ENCODE measurements around the gene TMEM121B.

Gene TMEM121B

DNA sequence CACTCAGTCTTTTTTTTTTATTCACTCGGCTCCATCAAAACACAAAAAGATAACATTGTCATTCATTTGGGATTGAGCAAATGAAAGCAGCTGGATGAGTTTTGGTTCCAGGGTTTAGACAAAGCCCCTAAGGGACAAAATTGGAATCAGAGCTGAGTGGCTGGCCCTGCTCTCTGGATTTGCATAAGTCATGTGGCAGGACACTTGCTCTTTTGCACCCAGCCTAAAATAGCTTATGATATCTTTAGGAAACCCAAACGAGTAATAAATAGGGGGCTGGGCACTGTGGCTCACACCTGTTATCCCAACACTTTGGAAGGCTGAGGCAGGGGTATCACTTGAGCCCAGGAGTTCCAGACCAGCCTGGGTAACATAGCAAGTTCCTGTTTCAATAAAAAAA, 11.0 kb upstream of the TMEM121B start:
- Histone ChIP-seq H2AFZ (ENCODE audit: low read depth, low read length) (no peak overlapping the region), H3K9me3 (ENCODE audit: low read length) (no peaks in the 10 kb centered on the region), H3K27me3 (ENCODE audit: insufficient read depth, low read length) (no peaks in the 10 kb centered on the region), H3K4me1 (ENCODE audit: insufficient read depth, low read length) (peaks cover 10% of the 10 kb centered on the region), H3K4me3 (ENCODE audit: low read length) (no peak overlapping the region), H3K36me3 (ENCODE audit: insufficient read depth, low read length) (peaks cover 4% of the 10 kb centered on the region)

GRCh38 chr22:17131686-17132085, 10.5 kb upstream of the TMEM121B start:
- H3K9me3 ChIP-seq (ENCODE audit: low read length): no peaks in the 10 kb centered on the region
- H3K4me1 ChIP-seq (ENCODE audit: insufficient read depth, low read length): peaks cover 10% of the 10 kb centered on the region
- H3K27me3 ChIP-seq (ENCODE audit: insufficient read depth, low read length): no peaks in the 10 kb centered on the region
- H2AFZ ChIP-seq (ENCODE audit: low read depth, low read length): no peak overlapping the region
- H3K4me3 ChIP-seq (ENCODE audit: low read length): no peak overlapping the region
- peaks cover 2% of the 10 kb centered on the region for H3K36me3 ChIP-seq (ENCODE audit: insufficient read depth, low read length)

DNA sequence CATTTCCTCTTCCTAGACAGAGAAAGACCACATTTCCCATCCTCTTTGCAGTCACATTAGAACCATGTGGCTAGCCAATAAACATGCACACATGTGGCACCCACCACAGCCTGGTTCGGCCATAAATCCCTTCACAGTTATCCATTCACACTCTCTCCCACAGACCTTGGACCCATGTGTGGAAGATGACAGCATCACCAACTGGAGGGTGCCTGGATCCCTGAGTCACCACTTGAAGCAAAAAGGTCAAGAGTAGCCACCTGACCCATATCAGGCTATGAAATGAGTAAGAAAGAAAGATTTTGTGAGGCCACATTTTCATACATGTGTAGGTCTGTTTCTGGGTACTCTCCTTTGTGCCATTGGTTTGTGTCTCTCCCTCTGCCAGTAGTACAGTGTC, 9.0 kb upstream of the TMEM121B start:
- Histone ChIP-seq H3K4me3 (ENCODE audit: low read length) (no peak overlapping the region), H3K9me3 (ENCODE audit: low read length) (no peaks in the 10 kb centered on the region), H3K27me3 (ENCODE audit: insufficient read depth, low read length) (no peaks in the 10 kb centered on the region), H3K36me3 (ENCODE audit: insufficient read depth, low read length) (peaks cover 2% of the 10 kb centered on the region), H3K4me1 (ENCODE audit: insufficient read depth, low read length) (peaks cover 10% of the 10 kb centered on the region), H2AFZ (ENCODE audit: low read depth, low read length) (no peak overlapping the region)

DNA sequence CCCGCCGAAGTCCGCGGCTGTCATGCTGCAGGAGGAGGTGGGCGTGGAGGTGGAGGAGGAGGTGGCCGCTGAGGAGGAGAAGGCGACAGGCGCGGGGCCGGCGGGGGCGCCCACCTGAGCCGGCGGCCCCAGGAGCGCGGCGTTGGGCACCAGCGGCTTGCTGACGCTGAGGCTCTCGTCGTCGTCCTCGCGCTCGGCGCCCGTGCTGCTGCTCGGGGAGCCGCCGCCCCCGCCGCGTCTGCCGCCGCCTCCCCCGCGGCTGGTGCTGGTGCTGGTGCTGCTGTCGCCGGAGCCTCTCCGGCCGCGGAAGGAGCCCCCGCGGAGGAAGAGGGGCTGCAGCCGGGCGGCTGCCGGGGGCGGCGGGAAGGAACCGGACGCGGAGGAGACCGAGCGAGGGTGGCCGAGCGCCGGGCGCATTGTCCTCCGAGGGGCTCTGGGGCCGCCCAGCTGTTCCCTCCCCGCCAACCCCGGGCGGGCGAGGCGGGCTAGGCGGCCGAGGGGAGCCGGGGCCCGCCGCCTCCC, 388 bp downstream of the TMEM121B start:
- no peaks in the 10 kb centered on the region for H3K27me3 ChIP-seq (ENCODE audit: insufficient read depth, low read length)
- peak overlapping the region; percentile 47 for H3K4me3 ChIP-seq (ENCODE audit: low read length)
- peaks cover 2% of the 10 kb centered on the region for H3K9me3 ChIP-seq (ENCODE audit: low read length)
- peak overlapping the region; percentile 78 for H2AFZ ChIP-seq (ENCODE audit: low read depth, low read length)
- peaks cover 38% of the 10 kb centered on the region for H3K4me1 ChIP-seq (ENCODE audit: insufficient read depth, low read length)
- H3K36me3 ChIP-seq (ENCODE audit: insufficient read depth, low read length): no peaks in the 10 kb centered on the region

- no peaks in the 10 kb centered on the region for H3K36me3 ChIP-seq (ENCODE audit: insufficient read depth, low read length)
- no peak overlapping the region for H2AFZ ChIP-seq (ENCODE audit: low read depth, low read length)
- H3K9me3 ChIP-seq (ENCODE audit: low read length): peaks cover 2% of the 10 kb centered on the region
- H3K27me3 ChIP-seq (ENCODE audit: insufficient read depth, low read length): no peaks in the 10 kb centered on the region
- peaks cover 38% of the 10 kb centered on the region for H3K4me1 ChIP-seq (ENCODE audit: insufficient read depth, low read length)
- peak overlapping the region; percentile 47 for H3K4me3 ChIP-seq (ENCODE audit: low read length)
Observed at GRCh38 chr22:17120281-17120680, 879 bp downstream of the TMEM121B start.

DNA sequence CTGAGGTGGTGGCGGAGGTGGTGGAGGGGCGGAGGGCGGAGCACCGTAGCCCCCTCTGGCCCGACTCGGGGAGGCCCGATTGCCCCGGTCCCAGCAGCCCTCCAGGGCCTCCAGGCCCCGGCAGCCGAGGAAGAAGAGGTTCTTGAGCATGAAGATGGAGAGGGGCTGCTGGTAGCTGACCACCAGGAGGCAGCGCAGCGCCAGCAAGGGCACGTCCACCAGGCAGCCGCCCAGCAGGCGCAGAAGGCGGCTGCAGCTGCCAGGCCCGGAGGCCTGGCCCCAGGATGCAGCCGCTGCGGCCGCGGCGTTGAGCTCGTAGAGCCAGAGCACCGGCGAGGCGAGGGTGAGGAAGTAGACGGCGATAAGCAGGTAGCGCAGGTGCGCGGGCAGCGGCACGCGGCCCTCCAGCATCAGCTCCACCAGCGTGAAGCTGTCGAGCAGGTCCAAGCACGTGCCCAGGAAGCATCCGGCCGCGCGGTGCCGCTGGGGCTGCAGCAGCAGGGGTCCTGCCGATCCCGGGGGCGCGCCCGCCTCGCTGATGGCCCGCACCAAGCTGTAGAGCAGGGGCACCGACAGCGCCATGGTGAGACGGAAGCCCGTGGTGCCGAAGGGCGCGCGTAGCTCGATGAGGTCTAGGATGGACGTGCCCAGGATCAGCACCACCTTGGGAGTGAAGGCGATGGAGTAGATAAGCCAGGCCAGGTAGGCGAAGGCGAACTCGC, 1.5 kb downstream of the TMEM121B start:
- no peaks in the 10 kb centered on the region for H3K36me3 ChIP-seq (ENCODE audit: insufficient read depth, low read length)
- H2AFZ ChIP-seq (ENCODE audit: low read depth, low read length): no peak overlapping the region
- no peaks in the 10 kb centered on the region for H3K27me3 ChIP-seq (ENCODE audit: insufficient read depth, low read length)
- peaks cover 38% of the 10 kb centered on the region for H3K4me1 ChIP-seq (ENCODE audit: insufficient read depth, low read length)
- no peak overlapping the region for H3K4me3 ChIP-seq (ENCODE audit: low read length)
- peaks cover 2% of the 10 kb centered on the region for H3K9me3 ChIP-seq (ENCODE audit: low read length)

- Histone ChIP-seq H3K4me3 (ENCODE audit: low read length) (no peak overlapping the region), H3K9me3 (ENCODE audit: low read length) (peaks cover 2% of the 10 kb centered on the region), H3K36me3 (ENCODE audit: insufficient read depth, low read length) (no peaks in the 10 kb centered on the region), H3K4me1 (ENCODE audit: insufficient read depth, low read length) (peaks cover 38% of the 10 kb centered on the region), H2AFZ (ENCODE audit: low read depth, low read length) (no peak overlapping the region), H3K27me3 (ENCODE audit: insufficient read depth, low read length) (no peaks in the 10 kb centered on the region)
Observed at GRCh38 chr22:17118342-17118741, 2.8 kb downstream of the TMEM121B start.

DNA sequence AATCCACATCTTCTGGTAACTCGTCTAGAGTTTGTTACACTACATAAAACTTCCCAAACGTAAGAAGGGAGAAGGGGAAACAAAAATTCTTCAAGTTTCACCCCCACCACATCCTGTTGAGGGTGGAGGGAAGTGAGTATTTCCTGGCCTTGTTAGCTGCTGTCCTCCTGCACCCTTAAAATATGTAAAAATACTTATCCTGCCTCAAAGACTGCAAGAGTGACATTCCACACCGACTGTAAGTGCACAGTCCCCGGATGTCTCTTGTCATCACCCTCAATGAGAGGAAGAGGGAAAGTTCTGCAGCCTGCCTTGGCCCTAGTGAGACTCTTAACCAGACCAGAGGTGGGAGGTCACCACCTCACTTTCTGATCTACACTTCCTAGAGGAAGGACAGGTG, 3.3 kb downstream of the TMEM121B start:
- Histone ChIP-seq H3K4me3 (ENCODE audit: low read length) (no peak overlapping the region), H3K36me3 (ENCODE audit: insufficient read depth, low read length) (no peaks in the 10 kb centered on the region), H3K4me1 (ENCODE audit: insufficient read depth, low read length) (peaks cover 38% of the 10 kb centered on the region), H3K9me3 (ENCODE audit: low read length) (peaks cover 2% of the 10 kb centered on the region), H3K27me3 (ENCODE audit: insufficient read depth, low read length) (no peaks in the 10 kb centered on the region), H2AFZ (ENCODE audit: low read depth, low read length) (no peak overlapping the region)

DNA sequence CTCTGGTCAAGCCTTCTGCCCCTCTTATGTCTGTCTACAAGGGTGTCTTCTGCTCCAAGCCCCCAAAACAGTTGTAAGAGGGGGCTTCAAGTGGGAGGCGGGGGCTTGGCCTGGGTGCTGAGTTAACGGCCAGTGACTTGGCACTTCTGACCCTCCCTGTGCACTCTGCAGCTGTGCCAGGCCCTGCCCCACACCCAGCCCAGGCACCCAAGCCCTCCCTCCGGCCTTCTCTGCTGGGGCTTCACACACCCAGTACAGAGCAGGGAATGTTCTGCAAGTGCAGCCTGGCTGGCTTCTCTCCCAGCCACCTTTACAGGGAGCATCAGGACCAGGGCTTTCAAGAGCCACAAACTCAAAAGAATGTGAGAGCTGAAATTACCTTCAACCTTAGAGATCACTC, 3.8 kb downstream of the TMEM121B start:
- Histone ChIP-seq H3K4me3 (ENCODE audit: low read length) (no peak overlapping the region), H3K36me3 (ENCODE audit: insufficient read depth, low read length) (no peaks in the 10 kb centered on the region), H2AFZ (ENCODE audit: low read depth, low read length) (no peak overlapping the region), H3K9me3 (ENCODE audit: low read length) (peaks cover 2% of the 10 kb centered on the region), H3K27me3 (ENCODE audit: insufficient read depth, low read length) (no peaks in the 10 kb centered on the region), H3K4me1 (ENCODE audit: insufficient read depth, low read length) (peaks cover 38% of the 10 kb centered on the region)

- no peak overlapping the region for H2AFZ ChIP-seq (ENCODE audit: low read depth, low read length)
- H3K9me3 ChIP-seq (ENCODE audit: low read length): peaks cover 2% of the 10 kb centered on the region
- H3K36me3 ChIP-seq (ENCODE audit: insufficient read depth, low read length): no peaks in the 10 kb centered on the region
- peaks cover 32% of the 10 kb centered on the region for H3K4me1 ChIP-seq (ENCODE audit: insufficient read depth, low read length)
- H3K4me3 ChIP-seq (ENCODE audit: low read length): no peak overlapping the region
- no peaks in the 10 kb centered on the region for H3K27me3 ChIP-seq (ENCODE audit: insufficient read depth, low read length)
Observed at GRCh38 chr22:17116572-17117330, 4.4 kb downstream of the TMEM121B start.

- H3K27me3 ChIP-seq (ENCODE audit: insufficient read depth, low read length): no peaks in the 10 kb centered on the region
- peaks cover 2% of the 10 kb centered on the region for H3K9me3 ChIP-seq (ENCODE audit: low read length)
- H2AFZ ChIP-seq (ENCODE audit: low read depth, low read length): no peak overlapping the region
- H3K4me1 ChIP-seq (ENCODE audit: insufficient read depth, low read length): peaks cover 32% of the 10 kb centered on the region
- no peak overlapping the region for H3K4me3 ChIP-seq (ENCODE audit: low read length)
- H3K36me3 ChIP-seq (ENCODE audit: insufficient read depth, low read length): no peaks in the 10 kb centered on the region
Observed at GRCh38 chr22:17115945-17116565, 5.1 kb downstream of the TMEM121B start.

DNA sequence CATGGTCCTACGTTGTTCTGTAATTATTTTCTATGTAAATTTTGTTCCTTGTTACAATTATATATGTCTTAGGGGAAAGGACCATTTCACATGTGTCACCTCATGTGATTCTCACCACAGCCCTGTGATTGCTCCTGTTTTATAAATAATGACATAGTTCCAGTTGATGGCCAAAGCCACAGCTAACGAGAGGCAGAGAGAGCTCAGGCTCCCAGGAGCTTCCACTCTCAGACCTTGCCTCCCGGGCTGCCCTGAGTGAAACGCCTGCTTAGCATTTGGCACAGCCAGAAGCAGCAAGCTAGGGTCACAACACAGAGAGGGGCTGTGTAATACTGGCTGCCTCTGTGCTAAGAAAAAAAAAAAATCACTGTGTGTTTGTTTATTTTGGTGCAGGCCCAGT, 5.9 kb downstream of the TMEM121B start:
- Histone ChIP-seq H3K9me3 (ENCODE audit: low read length) (peaks cover 2% of the 10 kb centered on the region), H3K27me3 (ENCODE audit: insufficient read depth, low read length) (no peaks in the 10 kb centered on the region), H3K36me3 (ENCODE audit: insufficient read depth, low read length) (no peaks in the 10 kb centered on the region), H3K4me1 (ENCODE audit: insufficient read depth, low read length) (peaks cover 32% of the 10 kb centered on the region), H2AFZ (ENCODE audit: low read depth, low read length) (no peak overlapping the region), H3K4me3 (ENCODE audit: low read length) (no peak overlapping the region)

- peaks cover 2% of the 10 kb centered on the region for H3K9me3 ChIP-seq (ENCODE audit: low read length)
- H3K27me3 ChIP-seq (ENCODE audit: insufficient read depth, low read length): no peaks in the 10 kb centered on the region
- peaks cover 32% of the 10 kb centered on the region for H3K4me1 ChIP-seq (ENCODE audit: insufficient read depth, low read length)
- H3K4me3 ChIP-seq (ENCODE audit: low read length): no peak overlapping the region
- H2AFZ ChIP-seq (ENCODE audit: low read depth, low read length): no peak overlapping the region
- H3K36me3 ChIP-seq (ENCODE audit: insufficient read depth, low read length): peaks cover 2% of the 10 kb centered on the region
Observed at GRCh38 chr22:17114898-17115235, 6.3 kb downstream of the TMEM121B start.

All from neuron (in vitro differentiated cells).